Measurements from ENCODE around the gene SSBP4. TPM values are rescaled to one million over a fixed set of nuclear protein-coding genes. Genes with fewer than 3 reads are reported as not detected.

The SSBP4 gene
- polyA plus RNA-seq, 1 of the 3 experiments (the other 2 are of a cell fraction) = 24.9 TPM

DNA sequence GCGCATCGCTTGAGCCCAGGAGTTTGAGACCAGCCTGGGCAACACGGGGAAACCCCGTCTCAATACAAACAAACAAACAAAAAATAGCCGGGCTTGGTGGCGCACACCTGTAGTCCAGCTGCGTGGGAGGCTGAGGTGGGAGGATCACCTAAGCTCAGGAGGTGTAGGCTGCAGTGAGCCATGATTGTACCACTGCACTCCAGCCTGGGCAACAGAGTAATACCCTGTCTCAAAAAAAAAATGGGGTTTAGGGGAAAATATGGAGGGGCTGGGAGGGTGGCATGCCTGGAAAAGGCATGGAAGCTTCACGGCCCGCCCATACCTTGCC, 20.7 kb downstream of the SSBP4 start:
- TF ChIP-seq, protein P1, sequence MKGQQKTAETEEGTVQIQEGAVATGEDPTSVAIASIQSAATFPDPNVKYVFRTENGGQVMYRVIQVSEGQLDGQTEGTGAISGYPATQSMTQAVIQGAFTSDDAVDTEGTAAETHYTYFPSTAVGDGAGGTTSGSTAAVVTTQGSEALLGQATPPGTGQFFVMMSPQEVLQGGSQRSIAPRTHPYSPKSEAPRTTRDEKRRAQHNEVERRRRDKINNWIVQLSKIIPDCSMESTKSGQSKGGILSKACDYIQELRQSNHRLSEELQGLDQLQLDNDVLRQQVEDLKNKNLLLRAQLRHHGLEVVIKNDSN (IDR thresholded peaks at IDR 0.05; ENCODE audit: borderline replicate concordance, low read depth) = no peak
- TF ChIP-seq RXRA (IDR thresholded peaks at IDR 0.05; ENCODE audit: borderline replicate concordance, low read depth) (no peak), FOXM1 (IDR thresholded peaks at IDR 0.05; ENCODE audit: low read depth) (no peak), USF2 (IDR thresholded peaks at IDR 0.05; ENCODE audit: borderline replicate concordance, low read depth, low read length) (no peak), JUND (IDR thresholded peaks at IDR 0.05) (no peak), SMC3 (IDR thresholded peaks at IDR 0.05; ENCODE audit: low read depth, low read length) (no peak)
- TF ChIP-seq, protein P2, sequence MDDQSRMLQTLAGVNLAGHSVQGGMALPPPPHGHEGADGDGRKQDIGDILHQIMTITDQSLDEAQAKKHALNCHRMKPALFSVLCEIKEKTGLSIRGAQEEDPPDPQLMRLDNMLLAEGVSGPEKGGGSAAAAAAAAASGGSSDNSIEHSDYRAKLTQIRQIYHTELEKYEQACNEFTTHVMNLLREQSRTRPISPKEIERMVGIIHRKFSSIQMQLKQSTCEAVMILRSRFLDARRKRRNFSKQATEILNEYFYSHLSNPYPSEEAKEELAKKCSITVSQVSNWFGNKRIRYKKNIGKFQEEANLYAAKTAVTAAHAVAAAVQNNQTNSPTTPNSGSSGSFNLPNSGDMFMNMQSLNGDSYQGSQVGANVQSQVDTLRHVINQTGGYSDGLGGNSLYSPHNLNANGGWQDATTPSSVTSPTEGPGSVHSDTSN (IDR thresholded peaks at IDR 0.05) = no peak
- no peaks in the 10 kb centered on the region for H4K20me1 ChIP-seq (ENCODE audit: insufficient read depth)
- DNase-seq = no peak
- H3K4me2 ChIP-seq = no peak overlapping the region
- no peak overlapping the region for H3K27ac ChIP-seq (ENCODE audit: low read depth in 2 of 2, low read length in 1 of 2)
- POLR2A ChIA-PET = interaction anchor here (0.5 kb wide), 1 partner anchor 11 kb away, joined by 3 read pairs; no protein-coding TSS in a partner anchor
- CTCF ChIA-PET = interaction anchor here (0.9 to 3.9 kb wide), 5 partner anchors 11 to 151 kb away, joined by 4 to 30 read pairs (median 5); partner anchors contain the start of genes REX1BD and SSBP4
- H2AFZ ChIP-seq (ENCODE audit: low read depth) = no peak overlapping the region
- no peaks in the 10 kb centered on the region for H3K9me3 ChIP-seq
- no peak overlapping the region for H3K4me3 ChIP-seq (ENCODE audit: low read depth in 2 of 2, low read length in 1 of 2)
- H3K27me3 ChIP-seq (ENCODE audit: insufficient read depth) = no peaks in the 10 kb centered on the region
- no peaks in the 10 kb centered on the region for H3K79me2 ChIP-seq (ENCODE audit: insufficient read depth)
- peaks cover 3 to 15% of the 10 kb centered on the region in 2 experiments for H3K36me3 ChIP-seq (replicated peaks in 1 of 2; ENCODE audit: control insufficient read depth in 1 of 2, insufficient read depth in 2 of 2, low read length in 1 of 2)
- 95% methylated on average over 9 of the region's 9 CpGs for WGBS (ENCODE audit: low lambda C conversion rate)
- H3F3A ChIP-seq (replicated peaks; ENCODE audit: insufficient read depth) = peaks cover 16% of the 10 kb centered on the region
- H3K9me2 ChIP-seq = no peaks in the 10 kb centered on the region
- no peak overlapping the region for H3K9ac ChIP-seq
- H3K4me1 ChIP-seq (ENCODE audit: control insufficient read depth in 1 of 2, insufficient read depth in 2 of 2, low read depth in 1 of 2, low read length in 1 of 2) = peaks cover 0 to 12% of the 10 kb centered on the region in 2 experiments; a peak in 2 of 4 replicates

DNA sequence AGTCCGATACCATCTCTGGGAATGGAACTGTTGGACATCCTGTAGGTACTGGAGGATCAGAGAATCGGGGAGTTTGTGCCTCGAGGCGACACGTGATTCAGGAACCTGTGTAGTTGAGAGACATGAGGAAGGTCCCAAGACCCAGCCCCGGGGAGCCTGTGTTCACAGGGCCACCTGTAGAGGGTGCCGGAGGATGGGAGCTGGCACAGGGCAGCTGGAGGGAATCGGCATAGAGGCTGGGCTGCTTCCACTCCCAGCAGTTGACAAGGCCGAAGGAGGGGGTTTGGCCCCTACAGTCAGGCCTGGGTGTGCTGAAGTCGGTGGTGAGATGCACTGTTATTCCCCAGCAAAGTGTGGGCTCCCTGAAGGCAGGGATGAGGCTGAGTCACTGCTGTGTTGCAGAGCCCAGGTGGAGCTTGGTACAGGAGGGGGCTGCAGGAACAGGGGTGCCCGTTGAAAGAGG, 21.2 kb downstream of the SSBP4 start:
- Histone ChIP-seq H3K4me1 (ENCODE audit: control insufficient read depth in 1 of 2, insufficient read depth in 2 of 2, low read depth in 1 of 2, low read length in 1 of 2) (peaks cover 0 to 12% of the 10 kb centered on the region in 2 experiments; a peak in 2 of 4 replicates), H3K27me3 (ENCODE audit: insufficient read depth) (no peaks in the 10 kb centered on the region), H3K9me2 (no peaks in the 10 kb centered on the region), H4K20me1 (ENCODE audit: insufficient read depth) (no peaks in the 10 kb centered on the region), H3F3A (replicated peaks; ENCODE audit: insufficient read depth) (peaks cover 16% of the 10 kb centered on the region), H3K79me2 (ENCODE audit: insufficient read depth) (no peaks in the 10 kb centered on the region), H2AFZ (ENCODE audit: low read depth) (no peak overlapping the region), H3K9ac (no peak overlapping the region), H3K36me3 (replicated peaks in 1 of 2; ENCODE audit: control insufficient read depth in 1 of 2, insufficient read depth in 2 of 2, low read length in 1 of 2) (peaks cover 3 to 16% of the 10 kb centered on the region in 2 experiments), H3K27ac (ENCODE audit: low read depth in 2 of 2, low read length in 1 of 2) (no peak overlapping the region), H3K4me2 (no peak overlapping the region), H3K4me3 (ENCODE audit: low read depth in 2 of 2, low read length in 1 of 2) (no peak overlapping the region), H3K9me3 (no peaks in the 10 kb centered on the region)
- ChIA-PET CTCF (interaction anchor here (1.0 to 3.9 kb wide), 7 partner anchors 11 to 407 kb away, joined by 3 to 30 read pairs (median 4); partner anchors contain the start of genes REX1BD and SSBP4), POLR2A (no interaction called here)
- WGBS (ENCODE audit: low lambda C conversion rate) = 66% methylated on average over 10 of the region's 11 CpGs
- TF ChIP-seq GABPA (IDR thresholded peaks at IDR 0.05; ENCODE audit: low read depth) (no peak), IRF3 (IDR thresholded peaks at IDR 0.05; ENCODE audit: low read depth, low read length) (no peak), EP300 (IDR thresholded peaks at IDR 0.05; ENCODE audit: borderline replicate concordance in 1 of 2, low read depth in 1 of 2, low read length in 1 of 2) (no peak), MAX (IDR thresholded peaks at IDR 0.05; ENCODE audit: low read depth) (no peak), MEF2A (IDR thresholded peaks at IDR 0.05; ENCODE audit: borderline replicate concordance, low read depth) (no peak), CHD2 (IDR thresholded peaks at IDR 0.05; ENCODE audit: low read length, partially characterized antibody) (no peak), TCF12 (IDR thresholded peaks at IDR 0.05) (no peak), RAD21 (IDR thresholded peaks at IDR 0.05; ENCODE audit: low read length) (peak; percentile 45), SIN3A (IDR thresholded peaks at IDR 0.05; ENCODE audit: borderline replicate concordance, low read depth, low read length) (no peak)
- TF ChIP-seq, protein P3, sequence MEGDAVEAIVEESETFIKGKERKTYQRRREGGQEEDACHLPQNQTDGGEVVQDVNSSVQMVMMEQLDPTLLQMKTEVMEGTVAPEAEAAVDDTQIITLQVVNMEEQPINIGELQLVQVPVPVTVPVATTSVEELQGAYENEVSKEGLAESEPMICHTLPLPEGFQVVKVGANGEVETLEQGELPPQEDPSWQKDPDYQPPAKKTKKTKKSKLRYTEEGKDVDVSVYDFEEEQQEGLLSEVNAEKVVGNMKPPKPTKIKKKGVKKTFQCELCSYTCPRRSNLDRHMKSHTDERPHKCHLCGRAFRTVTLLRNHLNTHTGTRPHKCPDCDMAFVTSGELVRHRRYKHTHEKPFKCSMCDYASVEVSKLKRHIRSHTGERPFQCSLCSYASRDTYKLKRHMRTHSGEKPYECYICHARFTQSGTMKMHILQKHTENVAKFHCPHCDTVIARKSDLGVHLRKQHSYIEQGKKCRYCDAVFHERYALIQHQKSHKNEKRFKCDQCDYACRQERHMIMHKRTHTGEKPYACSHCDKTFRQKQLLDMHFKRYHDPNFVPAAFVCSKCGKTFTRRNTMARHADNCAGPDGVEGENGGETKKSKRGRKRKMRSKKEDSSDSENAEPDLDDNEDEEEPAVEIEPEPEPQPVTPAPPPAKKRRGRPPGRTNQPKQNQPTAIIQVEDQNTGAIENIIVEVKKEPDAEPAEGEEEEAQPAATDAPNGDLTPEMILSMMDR (IDR thresholded peaks at IDR 0.05) = peak; percentile 30
- peak; percentile 64 for DNase-seq
